ENCODE measurements around the gene TNK1. TPM values are rescaled to one million over a fixed set of nuclear protein-coding genes. Genes with fewer than 3 reads are reported as not detected.

TNK1 gene
- total and polyA plus RNA-seq, 9 of the 15 experiments (the other 6 are each of a cell fraction or from before 2014, with no cell fraction given) = 0.28 to 5.2 (median 2.1) TPM

DNA sequence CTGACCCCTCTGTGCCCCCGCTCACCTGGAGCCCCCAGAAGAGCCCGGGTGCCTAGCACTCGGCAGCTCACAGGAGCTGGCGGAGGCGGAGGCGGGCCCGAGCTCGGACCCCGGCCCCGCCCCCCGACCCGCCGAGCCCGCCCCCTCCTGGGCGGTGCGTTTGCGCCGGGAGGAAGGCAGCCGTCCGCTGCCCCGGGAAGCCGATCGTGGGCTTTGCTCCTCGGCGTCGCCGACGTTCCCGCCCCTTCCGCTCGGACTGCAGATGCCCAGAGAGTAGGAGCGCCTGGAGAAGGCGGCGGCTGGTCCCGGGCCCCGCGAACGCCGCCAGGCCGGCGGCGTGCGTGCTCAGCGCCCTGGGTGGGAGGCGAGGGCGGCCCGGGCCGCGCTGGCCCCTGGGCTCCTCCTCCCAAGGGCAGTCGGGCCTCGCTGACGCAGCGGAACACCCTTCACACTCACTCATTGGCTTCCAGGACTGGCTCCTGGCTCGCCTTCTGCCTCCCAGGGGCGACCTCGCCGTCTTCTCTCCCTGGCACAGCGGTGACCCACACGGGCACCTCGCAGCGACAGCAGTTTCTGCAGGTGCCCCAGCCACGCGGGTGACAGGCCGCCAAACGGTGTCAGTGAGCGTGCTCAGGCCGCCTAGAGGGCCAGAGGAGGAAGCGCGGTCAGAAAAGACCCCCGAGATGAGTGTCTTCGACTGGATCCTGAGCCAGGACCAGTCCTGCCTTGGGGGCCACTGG is 13.7 kb downstream of the TNK1 start, which contains the start of gene PLSCR3 (continued):
- TF ChIP-seq, protein P1, sequence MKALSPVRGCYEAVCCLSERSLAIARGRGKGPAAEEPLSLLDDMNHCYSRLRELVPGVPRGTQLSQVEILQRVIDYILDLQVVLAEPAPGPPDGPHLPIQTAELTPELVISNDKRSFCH (CRISPR knock-in tag; IDR thresholded peaks at IDR 0.05) = no peak
- TF ChIP-seq, protein P1 (tag; IDR thresholded peaks at IDR 0.05) = peak; percentile 74
- TF ChIP-seq ZFX (CRISPR knock-in tag; IDR thresholded peaks at IDR 0.05) = peak; percentile 67
- TF ChIP-seq CREM (IDR thresholded peaks at IDR 0.05; ENCODE audit: low read depth) = peak; percentile 38
- TF ChIP-seq SMAD4 (CRISPR knock-in tag; conservative IDR thresholded peaks at IDR 0.05) = peak; percentile 33; the same call in 1 of the 2 replicates
- peak; percentile 74 for TF ChIP-seq MTA3 (IDR thresholded peaks at IDR 0.05; ENCODE audit: borderline replicate concordance)
- no peak for TF ChIP-seq KHSRP (IDR thresholded peaks at IDR 0.05)
- no peak for TF ChIP-seq ZNF586 (CRISPR knock-in tag; conservative IDR thresholded peaks at IDR 0.05)
- TF ChIP-seq, protein P2, sequence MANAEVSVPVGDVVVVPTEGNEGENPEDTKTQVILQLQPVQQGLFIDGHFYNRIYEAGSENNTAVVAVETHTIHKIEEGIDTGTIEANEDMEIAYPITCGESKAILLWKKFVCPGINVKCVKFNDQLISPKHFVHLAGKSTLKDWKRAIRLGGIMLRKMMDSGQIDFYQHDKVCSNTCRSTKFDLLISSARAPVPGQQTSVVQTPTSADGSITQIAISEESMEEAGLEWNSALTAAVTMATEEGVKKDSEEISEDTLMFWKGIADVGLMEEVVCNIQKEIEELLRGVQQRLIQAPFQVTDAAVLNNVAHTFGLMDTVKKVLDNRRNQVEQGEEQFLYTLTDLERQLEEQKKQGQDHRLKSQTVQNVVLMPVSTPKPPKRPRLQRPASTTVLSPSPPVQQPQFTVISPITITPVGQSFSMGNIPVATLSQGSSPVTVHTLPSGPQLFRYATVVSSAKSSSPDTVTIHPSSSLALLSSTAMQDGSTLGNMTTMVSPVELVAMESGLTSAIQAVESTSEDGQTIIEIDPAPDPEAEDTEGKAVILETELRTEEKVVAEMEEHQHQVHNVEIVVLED (CRISPR knock-in tag; IDR thresholded peaks at IDR 0.05) = 0 out of 2 replicates have a peak, but pooled peaks have one; percentile 21
- TF ChIP-seq PHF8 (IDR thresholded peaks at IDR 0.05; ENCODE audit: borderline replicate concordance, low read length) = peak; percentile 84; the same call in 1 of the 2 replicates
- peak; percentile 60 for TF ChIP-seq KDM5B (IDR thresholded peaks at IDR 0.05; ENCODE audit: insufficient replicate concordance, low read depth, low read length)
- TF ChIP-seq, protein P3, sequence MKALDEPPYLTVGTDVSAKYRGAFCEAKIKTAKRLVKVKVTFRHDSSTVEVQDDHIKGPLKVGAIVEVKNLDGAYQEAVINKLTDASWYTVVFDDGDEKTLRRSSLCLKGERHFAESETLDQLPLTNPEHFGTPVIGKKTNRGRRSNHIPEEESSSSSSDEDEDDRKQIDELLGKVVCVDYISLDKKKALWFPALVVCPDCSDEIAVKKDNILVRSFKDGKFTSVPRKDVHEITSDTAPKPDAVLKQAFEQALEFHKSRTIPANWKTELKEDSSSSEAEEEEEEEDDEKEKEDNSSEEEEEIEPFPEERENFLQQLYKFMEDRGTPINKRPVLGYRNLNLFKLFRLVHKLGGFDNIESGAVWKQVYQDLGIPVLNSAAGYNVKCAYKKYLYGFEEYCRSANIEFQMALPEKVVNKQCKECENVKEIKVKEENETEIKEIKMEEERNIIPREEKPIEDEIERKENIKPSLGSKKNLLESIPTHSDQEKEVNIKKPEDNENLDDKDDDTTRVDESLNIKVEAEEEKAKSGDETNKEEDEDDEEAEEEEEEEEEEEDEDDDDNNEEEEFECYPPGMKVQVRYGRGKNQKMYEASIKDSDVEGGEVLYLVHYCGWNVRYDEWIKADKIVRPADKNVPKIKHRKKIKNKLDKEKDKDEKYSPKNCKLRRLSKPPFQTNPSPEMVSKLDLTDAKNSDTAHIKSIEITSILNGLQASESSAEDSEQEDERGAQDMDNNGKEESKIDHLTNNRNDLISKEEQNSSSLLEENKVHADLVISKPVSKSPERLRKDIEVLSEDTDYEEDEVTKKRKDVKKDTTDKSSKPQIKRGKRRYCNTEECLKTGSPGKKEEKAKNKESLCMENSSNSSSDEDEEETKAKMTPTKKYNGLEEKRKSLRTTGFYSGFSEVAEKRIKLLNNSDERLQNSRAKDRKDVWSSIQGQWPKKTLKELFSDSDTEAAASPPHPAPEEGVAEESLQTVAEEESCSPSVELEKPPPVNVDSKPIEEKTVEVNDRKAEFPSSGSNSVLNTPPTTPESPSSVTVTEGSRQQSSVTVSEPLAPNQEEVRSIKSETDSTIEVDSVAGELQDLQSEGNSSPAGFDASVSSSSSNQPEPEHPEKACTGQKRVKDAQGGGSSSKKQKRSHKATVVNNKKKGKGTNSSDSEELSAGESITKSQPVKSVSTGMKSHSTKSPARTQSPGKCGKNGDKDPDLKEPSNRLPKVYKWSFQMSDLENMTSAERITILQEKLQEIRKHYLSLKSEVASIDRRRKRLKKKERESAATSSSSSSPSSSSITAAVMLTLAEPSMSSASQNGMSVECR (CRISPR knock-in tag; IDR thresholded peaks at IDR 0.05) = peak; percentile 59; the same call in 1 of the 2 replicates
- TF ChIP-seq POLR2G (IDR thresholded peaks at IDR 0.05; ENCODE audit: low read depth, low read length) = peak; percentile 88
- 0 out of 2 replicates have a peak, but pooled peaks have one; percentile 51 for TF ChIP-seq HDAC8 (tag; IDR thresholded peaks at IDR 0.05)
- peak; percentile 65 to 71 for TF ChIP-seq NRF1 (conservative IDR thresholded peaks at IDR 0.05 in 1 of 2, IDR thresholded peaks at IDR 0.05 in 1 of 2)
- TF ChIP-seq, protein P4, sequence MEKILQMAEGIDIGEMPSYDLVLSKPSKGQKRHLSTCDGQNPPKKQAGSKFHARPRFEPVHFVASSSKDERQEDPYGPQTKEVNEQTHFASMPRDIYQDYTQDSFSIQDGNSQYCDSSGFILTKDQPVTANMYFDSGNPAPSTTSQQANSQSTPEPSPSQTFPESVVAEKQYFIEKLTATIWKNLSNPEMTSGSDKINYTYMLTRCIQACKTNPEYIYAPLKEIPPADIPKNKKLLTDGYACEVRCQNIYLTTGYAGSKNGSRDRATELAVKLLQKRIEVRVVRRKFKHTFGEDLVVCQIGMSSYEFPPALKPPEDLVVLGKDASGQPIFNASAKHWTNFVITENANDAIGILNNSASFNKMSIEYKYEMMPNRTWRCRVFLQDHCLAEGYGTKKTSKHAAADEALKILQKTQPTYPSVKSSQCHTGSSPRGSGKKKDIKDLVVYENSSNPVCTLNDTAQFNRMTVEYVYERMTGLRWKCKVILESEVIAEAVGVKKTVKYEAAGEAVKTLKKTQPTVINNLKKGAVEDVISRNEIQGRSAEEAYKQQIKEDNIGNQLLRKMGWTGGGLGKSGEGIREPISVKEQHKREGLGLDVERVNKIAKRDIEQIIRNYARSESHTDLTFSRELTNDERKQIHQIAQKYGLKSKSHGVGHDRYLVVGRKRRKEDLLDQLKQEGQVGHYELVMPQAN (IDR thresholded peaks at IDR 0.05; ENCODE audit: borderline replicate concordance) = peak; percentile 55; the same call in 1 of the 2 replicates
